ENCODE measurements around the gene JPH2. TPM values are rescaled to one million over a fixed set of nuclear protein-coding genes. Genes with fewer than 3 reads are reported as not detected.

Gene JPH2
- total RNA-seq, 1 experiment from 2014 or later: 0.81 TPM

DNA sequence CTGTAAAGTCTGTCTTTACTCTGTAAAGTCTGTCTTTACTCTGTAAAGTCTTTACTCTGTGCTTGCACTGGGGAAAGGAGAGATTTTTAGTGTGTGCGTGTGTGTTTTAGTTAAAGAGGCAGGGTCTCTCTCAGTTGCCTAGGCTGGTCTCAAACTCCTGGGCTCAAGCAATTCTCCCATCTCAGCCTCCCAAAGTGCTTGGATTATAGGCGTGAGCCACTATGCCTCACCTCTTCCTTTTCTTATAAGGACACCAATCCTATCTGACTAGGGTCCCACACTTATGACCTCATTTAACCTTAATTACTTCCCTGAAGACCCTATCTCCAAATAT lies 93.8 kb downstream of the JPH2 start:
- ATAC-seq (no peak), DNase-seq (ENCODE audit: low spot score) (no peak)
- Mint-ChIP-seq H3K27me3 (ENCODE audit: low read depth) (no peaks in the 10 kb centered on the region), H3K36me3 (no peaks in the 10 kb centered on the region), H3K4me1 (no peaks in the 10 kb centered on the region), H3K27ac (no peak overlapping the region), H3K4me3 (no peak overlapping the region), H3K9me3 (no peaks in the 10 kb centered on the region)
- ChIA-PET POLR2A (no interaction called here), CTCF (no interaction called here)
- TF ChIP-seq RORB (CRISPR knock-in tag; IDR thresholded peaks at IDR 0.05) (no peak), SMAD4 (CRISPR knock-in tag; IDR thresholded peaks at IDR 0.05) (no peak), NFE2L1 (CRISPR knock-in tag; IDR thresholded peaks at IDR 0.05) (no peak), JAZF1 (CRISPR knock-in tag; IDR thresholded peaks at IDR 0.05) (no peak), ESRRA (CRISPR knock-in tag; IDR thresholded peaks at IDR 0.05; ENCODE audit: borderline replicate concordance) (no peak), GABPB1 (CRISPR knock-in tag; IDR thresholded peaks at IDR 0.05) (no peak), MYBL2 (CRISPR knock-in tag; IDR thresholded peaks at IDR 0.05) (no peak), ZNF671 (CRISPR knock-in tag; IDR thresholded peaks at IDR 0.05) (no peak), SOX15 (CRISPR knock-in tag; IDR thresholded peaks at IDR 0.05) (no peak), ZBTB21 (CRISPR knock-in tag; IDR thresholded peaks at IDR 0.05; ENCODE audit: borderline replicate concordance) (no peak), CBFB (CRISPR knock-in tag; IDR thresholded peaks at IDR 0.05; ENCODE audit: low read depth) (no peak), OVOL2 (CRISPR knock-in tag; IDR thresholded peaks at IDR 0.05; ENCODE audit: borderline replicate concordance) (no peak), ZNF317 (CRISPR knock-in tag; IDR thresholded peaks at IDR 0.05; ENCODE audit: borderline replicate concordance, low read depth) (no peak)
- TF ChIP-seq, protein P1, sequence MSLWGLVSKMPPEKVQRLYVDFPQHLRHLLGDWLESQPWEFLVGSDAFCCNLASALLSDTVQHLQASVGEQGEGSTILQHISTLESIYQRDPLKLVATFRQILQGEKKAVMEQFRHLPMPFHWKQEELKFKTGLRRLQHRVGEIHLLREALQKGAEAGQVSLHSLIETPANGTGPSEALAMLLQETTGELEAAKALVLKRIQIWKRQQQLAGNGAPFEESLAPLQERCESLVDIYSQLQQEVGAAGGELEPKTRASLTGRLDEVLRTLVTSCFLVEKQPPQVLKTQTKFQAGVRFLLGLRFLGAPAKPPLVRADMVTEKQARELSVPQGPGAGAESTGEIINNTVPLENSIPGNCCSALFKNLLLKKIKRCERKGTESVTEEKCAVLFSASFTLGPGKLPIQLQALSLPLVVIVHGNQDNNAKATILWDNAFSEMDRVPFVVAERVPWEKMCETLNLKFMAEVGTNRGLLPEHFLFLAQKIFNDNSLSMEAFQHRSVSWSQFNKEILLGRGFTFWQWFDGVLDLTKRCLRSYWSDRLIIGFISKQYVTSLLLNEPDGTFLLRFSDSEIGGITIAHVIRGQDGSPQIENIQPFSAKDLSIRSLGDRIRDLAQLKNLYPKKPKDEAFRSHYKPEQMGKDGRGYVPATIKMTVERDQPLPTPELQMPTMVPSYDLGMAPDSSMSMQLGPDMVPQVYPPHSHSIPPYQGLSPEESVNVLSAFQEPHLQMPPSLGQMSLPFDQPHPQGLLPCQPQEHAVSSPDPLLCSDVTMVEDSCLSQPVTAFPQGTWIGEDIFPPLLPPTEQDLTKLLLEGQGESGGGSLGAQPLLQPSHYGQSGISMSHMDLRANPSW (CRISPR knock-in tag; conservative IDR thresholded peaks at IDR 0.05; ENCODE audit: low read depth): no peak
- TF ChIP-seq, protein P2, sequence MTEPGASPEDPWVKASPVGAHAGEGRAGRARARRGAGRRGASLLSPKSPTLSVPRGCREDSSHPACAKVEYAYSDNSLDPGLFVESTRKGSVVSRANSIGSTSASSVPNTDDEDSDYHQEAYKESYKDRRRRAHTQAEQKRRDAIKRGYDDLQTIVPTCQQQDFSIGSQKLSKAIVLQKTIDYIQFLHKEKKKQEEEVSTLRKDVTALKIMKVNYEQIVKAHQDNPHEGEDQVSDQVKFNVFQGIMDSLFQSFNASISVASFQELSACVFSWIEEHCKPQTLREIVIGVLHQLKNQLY (CRISPR knock-in tag; IDR thresholded peaks at IDR 0.05): no peak
- TF ChIP-seq, protein P3, sequence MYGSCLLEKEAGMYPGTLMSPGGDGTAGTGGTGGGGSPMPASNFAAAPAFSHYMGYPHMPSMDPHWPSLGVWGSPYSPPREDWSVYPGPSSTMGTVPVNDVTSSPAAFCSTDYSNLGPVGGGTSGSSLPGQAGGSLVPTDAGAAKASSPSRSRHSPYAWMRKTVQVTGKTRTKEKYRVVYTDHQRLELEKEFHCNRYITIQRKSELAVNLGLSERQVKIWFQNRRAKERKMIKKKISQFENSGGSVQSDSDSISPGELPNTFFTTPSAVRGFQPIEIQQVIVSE (CRISPR knock-in tag; IDR thresholded peaks at IDR 0.05; ENCODE audit: borderline replicate concordance): no peak
- TF ChIP-seq, protein P4, sequence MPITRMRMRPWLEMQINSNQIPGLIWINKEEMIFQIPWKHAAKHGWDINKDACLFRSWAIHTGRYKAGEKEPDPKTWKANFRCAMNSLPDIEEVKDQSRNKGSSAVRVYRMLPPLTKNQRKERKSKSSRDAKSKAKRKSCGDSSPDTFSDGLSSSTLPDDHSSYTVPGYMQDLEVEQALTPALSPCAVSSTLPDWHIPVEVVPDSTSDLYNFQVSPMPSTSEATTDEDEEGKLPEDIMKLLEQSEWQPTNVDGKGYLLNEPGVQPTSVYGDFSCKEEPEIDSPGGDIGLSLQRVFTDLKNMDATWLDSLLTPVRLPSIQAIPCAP (CRISPR knock-in tag; IDR thresholded peaks at IDR 0.05): no peak
- TF ChIP-seq, protein P5, sequence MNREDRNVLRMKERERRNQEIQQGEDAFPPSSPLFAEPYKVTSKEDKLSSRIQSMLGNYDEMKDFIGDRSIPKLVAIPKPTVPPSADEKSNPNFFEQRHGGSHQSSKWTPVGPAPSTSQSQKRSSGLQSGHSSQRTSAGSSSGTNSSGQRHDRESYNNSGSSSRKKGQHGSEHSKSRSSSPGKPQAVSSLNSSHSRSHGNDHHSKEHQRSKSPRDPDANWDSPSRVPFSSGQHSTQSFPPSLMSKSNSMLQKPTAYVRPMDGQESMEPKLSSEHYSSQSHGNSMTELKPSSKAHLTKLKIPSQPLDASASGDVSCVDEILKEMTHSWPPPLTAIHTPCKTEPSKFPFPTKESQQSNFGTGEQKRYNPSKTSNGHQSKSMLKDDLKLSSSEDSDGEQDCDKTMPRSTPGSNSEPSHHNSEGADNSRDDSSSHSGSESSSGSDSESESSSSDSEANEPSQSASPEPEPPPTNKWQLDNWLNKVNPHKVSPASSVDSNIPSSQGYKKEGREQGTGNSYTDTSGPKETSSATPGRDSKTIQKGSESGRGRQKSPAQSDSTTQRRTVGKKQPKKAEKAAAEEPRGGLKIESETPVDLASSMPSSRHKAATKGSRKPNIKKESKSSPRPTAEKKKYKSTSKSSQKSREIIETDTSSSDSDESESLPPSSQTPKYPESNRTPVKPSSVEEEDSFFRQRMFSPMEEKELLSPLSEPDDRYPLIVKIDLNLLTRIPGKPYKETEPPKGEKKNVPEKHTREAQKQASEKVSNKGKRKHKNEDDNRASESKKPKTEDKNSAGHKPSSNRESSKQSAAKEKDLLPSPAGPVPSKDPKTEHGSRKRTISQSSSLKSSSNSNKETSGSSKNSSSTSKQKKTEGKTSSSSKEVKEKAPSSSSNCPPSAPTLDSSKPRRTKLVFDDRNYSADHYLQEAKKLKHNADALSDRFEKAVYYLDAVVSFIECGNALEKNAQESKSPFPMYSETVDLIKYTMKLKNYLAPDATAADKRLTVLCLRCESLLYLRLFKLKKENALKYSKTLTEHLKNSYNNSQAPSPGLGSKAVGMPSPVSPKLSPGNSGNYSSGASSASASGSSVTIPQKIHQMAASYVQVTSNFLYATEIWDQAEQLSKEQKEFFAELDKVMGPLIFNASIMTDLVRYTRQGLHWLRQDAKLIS (CRISPR knock-in tag; IDR thresholded peaks at IDR 0.05; ENCODE audit: borderline replicate concordance): no peak
- TF ChIP-seq, protein P6, sequence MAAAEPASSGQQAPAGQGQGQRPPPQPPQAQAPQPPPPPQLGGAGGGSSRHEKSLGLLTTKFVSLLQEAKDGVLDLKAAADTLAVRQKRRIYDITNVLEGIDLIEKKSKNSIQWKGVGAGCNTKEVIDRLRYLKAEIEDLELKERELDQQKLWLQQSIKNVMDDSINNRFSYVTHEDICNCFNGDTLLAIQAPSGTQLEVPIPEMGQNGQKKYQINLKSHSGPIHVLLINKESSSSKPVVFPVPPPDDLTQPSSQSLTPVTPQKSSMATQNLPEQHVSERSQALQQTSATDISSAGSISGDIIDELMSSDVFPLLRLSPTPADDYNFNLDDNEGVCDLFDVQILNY (CRISPR knock-in tag; IDR thresholded peaks at IDR 0.05): no peak
- TF ChIP-seq, protein P7, sequence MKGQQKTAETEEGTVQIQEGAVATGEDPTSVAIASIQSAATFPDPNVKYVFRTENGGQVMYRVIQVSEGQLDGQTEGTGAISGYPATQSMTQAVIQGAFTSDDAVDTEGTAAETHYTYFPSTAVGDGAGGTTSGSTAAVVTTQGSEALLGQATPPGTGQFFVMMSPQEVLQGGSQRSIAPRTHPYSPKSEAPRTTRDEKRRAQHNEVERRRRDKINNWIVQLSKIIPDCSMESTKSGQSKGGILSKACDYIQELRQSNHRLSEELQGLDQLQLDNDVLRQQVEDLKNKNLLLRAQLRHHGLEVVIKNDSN (CRISPR knock-in tag; IDR thresholded peaks at IDR 0.05): no peak

Data from WTC11 (cell line).